K562 (cell line): Measurements from ENCODE around the gene KBTBD2. TPM values are rescaled to one million over a fixed set of nuclear protein-coding genes. Genes with fewer than 3 reads are reported as not detected.
A peak's percentile ranks its signal among the peaks of the same experiment; 100 is the strongest.

Experiments
- ARHGAP35 ChIP-seq: fragments of 450-650 bp; IDR thresholded peaks from 2 replicates; pipeline ENCODE4 v1.6.1; 2018; ENCODE audit not compliant: partially characterized antibody
- BRCA1 ChIP-seq, 2 experiments: fragments of 450-650 bp in 1 of 2; sonication (generic) in 1 of 2; formaldehyde crosslinking in 1 of 2; IDR thresholded peaks; 2 replicates each; pipeline versions ENCODE4 v1.5.0 to v1.6.1; 2017 to 2020; ENCODE audit warnings: mild to moderate bottlenecking in 1 of 2, missing genetic modification reagents in 1 of 2
- CBFB ChIP-seq: sonication (generic); formaldehyde crosslinking; IDR thresholded peaks from 2 replicates; pipeline ENCODE4 v1.4.0; 2020; ENCODE audit warnings: mild to moderate bottlenecking, missing genetic modification reagents
- FOXJ2 ChIP-seq: fragments of 200-800 bp; sonication (Bioruptor generic); IDR thresholded peaks from 2 replicates; pipeline ENCODE4 v1.6.1; 2016; ENCODE audit warnings: missing genetic modification characterization, missing compliant biosample characterization
- GATAD2B ChIP-seq: fragments of 450-650 bp; IDR thresholded peaks from 2 replicates; pipeline ENCODE4 v1.6.1; 2017; ENCODE audit warnings: mild to moderate bottlenecking, borderline replicate concordance
- HDAC3 ChIP-seq: fragments of 450-650 bp; IDR thresholded peaks from 2 replicates; pipeline ENCODE4 v1.6.1; 2018; ENCODE audit warnings: borderline replicate concordance, mild to moderate bottlenecking, moderate library complexity; ENCODE audit not compliant: partially characterized antibody
- HOXB6 ChIP-seq: fragments of 250-450 bp; sonication (Bioruptor Pico); IDR thresholded peaks from 2 replicates; pipeline ENCODE4 v1.5.1; 2022; ENCODE audit warnings: mild to moderate bottlenecking, borderline replicate concordance
- ILF3 ChIP-seq: fragments of 450-650 bp; IDR thresholded peaks from 2 replicates; pipeline ENCODE4 v1.6.1; 2018; ENCODE audit warnings: antibody characterized with exemption, mild to moderate bottlenecking, moderate library complexity, borderline replicate concordance
- JUNB ChIP-seq: fragments of 450-650 bp; formaldehyde crosslinking; conservative IDR thresholded peaks from 2 replicates; pipeline ENCODE4 v1.4.0; 2020; ENCODE audit warnings: mild to moderate bottlenecking
- MECOM ChIP-seq: fragments of 250-450 bp; sonication (Bioruptor Pico); IDR thresholded peaks from 2 replicates; pipeline ENCODE4 v1.8.0; 2022; ENCODE audit warnings: inconsistent platforms
- NFIX ChIP-seq: fragments of 250-450 bp; sonication (Bioruptor Pico); IDR thresholded peaks from 2 replicates; pipeline ENCODE4 v1.4.0; 2020; ENCODE audit warnings: low read depth, mild to moderate bottlenecking, moderate library complexity
- RBM39 ChIP-seq: fragments of 200-400 bp; formaldehyde crosslinking; optimal IDR thresholded peaks from 2 replicates; pipeline ENCODE3; 2018; ENCODE audit warnings: low read depth, low read length
- SMARCA4 ChIP-seq: fragments of 450-650 bp; IDR thresholded peaks from 2 replicates; pipeline ENCODE4 v1.6.1; 2016
- TCF15 ChIP-seq: fragments of 250-450 bp; sonication (Bioruptor Pico); IDR thresholded peaks from 2 replicates; pipeline ENCODE4 v1.8.0; 2022; ENCODE audit warnings: moderate library complexity, mild to moderate bottlenecking, inconsistent platforms
- ZBTB34 ChIP-seq: fragments of 250-450 bp; sonication (Bioruptor Pico); IDR thresholded peaks from 2 replicates; pipeline ENCODE4 v1.8.0; 2021; ENCODE audit warnings: mild to moderate bottlenecking, moderate library complexity
- ZBTB8A ChIP-seq: fragments of 450-650 bp; IDR thresholded peaks from 2 replicates; pipeline ENCODE4 v1.6.1; 2018; ENCODE audit warnings: mild to moderate bottlenecking, moderate library complexity; ENCODE audit not compliant: partially characterized antibody
- ZNF41 ChIP-seq: fragments of 250-450 bp; sonication (Bioruptor Pico); conservative IDR thresholded peaks from 2 replicates; pipeline ENCODE4 v1.4.0; 2020; ENCODE audit warnings: mild to moderate bottlenecking
- polyA plus RNA-seq, 8 experiments: library from polyadenylated mRNA; depleted of rRNA in 4 of 8; stranded (reverse) in 5 of 8; unstranded in 3 of 8; fragments of >200 nt; fragmentation: Nextera tagmentation in 2 of 8; fragmentation: Illumina TruSeq in 1 of 8; extraction: Ambion mirVana in 2 of 8; extraction: Trizol in 1 of 8; gene quantifications; 2 replicates each; pipeline versions ENCODE4 v1.2.1 to v1.2.3, GENCODE V29; 2011 to 2014; ENCODE audit warnings: inconsistent platforms in 1 of 8, missing spikeins in 1 of 8
- total RNA-seq, 7 experiments: library from RNA; depleted of rRNA in 6 of 7; stranded (reverse); fragments of >200 nt in 6 of 7; fragmentation: Illumina TruSeq in 2 of 7; extraction: Trizol in 2 of 7; gene quantifications; 2 replicates each; pipeline versions ENCODE4 v1.2.1 to v1.2.3, GENCODE V29; 2011 to 2021; ENCODE audit warnings: low replicate concordance in 1 of 7
- TF ChIP-seq, protein P1 (sequence below), 2 experiments: fragments of 450-650 bp; IDR thresholded peaks; 2 replicates each; pipeline ENCODE4 v1.6.1; 2016
- TF ChIP-seq, protein P2 (sequence below): IDR thresholded peaks from 2 replicates; pipeline ENCODE4 v1.6.1; 2011; ENCODE audit warnings: borderline replicate concordance, low read depth, mild to moderate bottlenecking, moderate library complexity, low read length; ENCODE audit not compliant: insufficient read depth, poor library complexity, severe bottlenecking
- TF ChIP-seq, protein P3 (sequence below): sonication (generic); formaldehyde crosslinking; IDR thresholded peaks from 2 replicates; pipeline ENCODE4 v1.8.0; 2022; ENCODE audit warnings: mild to moderate bottlenecking, missing genetic modification reagents

Gene KBTBD2
- total and polyA plus RNA-seq, 9 of the 15 experiments (the other 6 are each of a cell fraction or from before 2014, with no cell fraction given) = 22.8 to 62.2 (median 30.8) TPM

DNA sequence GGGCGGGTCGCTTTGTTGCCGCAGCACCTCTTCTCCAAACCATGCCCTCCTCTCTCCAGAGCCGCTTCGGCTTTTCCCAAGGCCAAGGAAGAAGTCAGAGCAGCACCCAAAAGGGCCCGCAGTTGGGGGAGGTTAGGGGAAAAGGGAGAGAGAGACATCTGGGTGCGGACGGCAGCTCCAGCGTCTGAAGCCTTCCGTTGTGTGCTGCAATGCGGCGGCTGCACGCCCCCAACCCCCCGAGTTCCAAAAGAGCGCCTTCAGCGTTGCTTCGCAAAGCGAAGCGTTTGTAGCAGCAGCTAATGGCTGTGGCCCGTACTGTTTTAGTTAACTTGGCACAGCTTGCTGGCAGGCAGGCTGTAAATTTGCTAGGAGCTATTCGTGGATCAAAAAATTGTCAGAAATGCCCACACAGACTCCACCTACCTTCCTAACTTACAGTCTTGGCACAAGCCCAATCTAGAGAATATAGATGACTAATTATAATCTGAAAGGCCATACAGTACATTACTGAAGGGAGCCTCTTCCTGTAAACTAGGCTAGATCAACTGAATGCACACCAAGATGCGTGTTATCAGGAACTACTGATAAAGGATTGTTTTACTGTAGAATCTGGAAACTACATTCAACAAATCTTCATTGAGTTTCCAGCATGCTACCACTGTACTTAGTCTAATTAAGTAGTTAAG, 1.1 kb upstream of the KBTBD2 start (continued):
- TF ChIP-seq HDAC3 = peak; percentile 44
- TF ChIP-seq ILF3 = no peak
- TF ChIP-seq ZBTB34 (CRISPR knock-in tag) = no peak; the same call in 1 of the 2 replicates
- TF ChIP-seq FOXJ2 = no peak
- TF ChIP-seq, protein P1, sequence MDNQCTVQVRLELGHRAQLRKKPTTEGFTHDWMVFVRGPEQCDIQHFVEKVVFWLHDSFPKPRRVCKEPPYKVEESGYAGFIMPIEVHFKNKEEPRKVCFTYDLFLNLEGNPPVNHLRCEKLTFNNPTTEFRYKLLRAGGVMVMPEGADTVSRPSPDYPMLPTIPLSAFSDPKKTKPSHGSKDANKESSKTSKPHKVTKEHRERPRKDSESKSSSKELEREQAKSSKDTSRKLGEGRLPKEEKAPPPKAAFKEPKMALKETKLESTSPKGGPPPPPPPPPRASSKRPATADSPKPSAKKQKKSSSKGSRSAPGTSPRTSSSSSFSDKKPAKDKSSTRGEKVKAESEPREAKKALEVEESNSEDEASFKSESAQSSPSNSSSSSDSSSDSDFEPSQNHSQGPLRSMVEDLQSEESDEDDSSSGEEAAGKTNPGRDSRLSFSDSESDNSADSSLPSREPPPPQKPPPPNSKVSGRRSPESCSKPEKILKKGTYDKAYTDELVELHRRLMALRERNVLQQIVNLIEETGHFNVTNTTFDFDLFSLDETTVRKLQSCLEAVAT (IDR thresholded peaks at IDR 0.05) = peak in 1 of 2 experiments; percentile 26; a peak in 1 of 4 replicates
- peak; percentile 70 for TF ChIP-seq GATAD2B
- no peak for TF ChIP-seq JUNB (CRISPR knock-in tag)
- TF ChIP-seq, protein P2, sequence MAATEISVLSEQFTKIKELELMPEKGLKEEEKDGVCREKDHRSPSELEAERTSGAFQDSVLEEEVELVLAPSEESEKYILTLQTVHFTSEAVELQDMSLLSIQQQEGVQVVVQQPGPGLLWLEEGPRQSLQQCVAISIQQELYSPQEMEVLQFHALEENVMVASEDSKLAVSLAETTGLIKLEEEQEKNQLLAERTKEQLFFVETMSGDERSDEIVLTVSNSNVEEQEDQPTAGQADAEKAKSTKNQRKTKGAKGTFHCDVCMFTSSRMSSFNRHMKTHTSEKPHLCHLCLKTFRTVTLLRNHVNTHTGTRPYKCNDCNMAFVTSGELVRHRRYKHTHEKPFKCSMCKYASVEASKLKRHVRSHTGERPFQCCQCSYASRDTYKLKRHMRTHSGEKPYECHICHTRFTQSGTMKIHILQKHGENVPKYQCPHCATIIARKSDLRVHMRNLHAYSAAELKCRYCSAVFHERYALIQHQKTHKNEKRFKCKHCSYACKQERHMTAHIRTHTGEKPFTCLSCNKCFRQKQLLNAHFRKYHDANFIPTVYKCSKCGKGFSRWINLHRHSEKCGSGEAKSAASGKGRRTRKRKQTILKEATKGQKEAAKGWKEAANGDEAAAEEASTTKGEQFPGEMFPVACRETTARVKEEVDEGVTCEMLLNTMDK = no peak
- TF ChIP-seq BRCA1 (IDR thresholded peaks at IDR 0.05) = no peak
- TF ChIP-seq BRCA1 (CRISPR knock-in tag; IDR thresholded peaks at IDR 0.05) = no peak
- TF ChIP-seq ZBTB8A = no peak
- no peak for TF ChIP-seq TCF15
- no peak for TF ChIP-seq HOXB6
- TF ChIP-seq CBFB (CRISPR knock-in tag) = no peak
- TF ChIP-seq RBM39 = no peak
- TF ChIP-seq, protein P3, sequence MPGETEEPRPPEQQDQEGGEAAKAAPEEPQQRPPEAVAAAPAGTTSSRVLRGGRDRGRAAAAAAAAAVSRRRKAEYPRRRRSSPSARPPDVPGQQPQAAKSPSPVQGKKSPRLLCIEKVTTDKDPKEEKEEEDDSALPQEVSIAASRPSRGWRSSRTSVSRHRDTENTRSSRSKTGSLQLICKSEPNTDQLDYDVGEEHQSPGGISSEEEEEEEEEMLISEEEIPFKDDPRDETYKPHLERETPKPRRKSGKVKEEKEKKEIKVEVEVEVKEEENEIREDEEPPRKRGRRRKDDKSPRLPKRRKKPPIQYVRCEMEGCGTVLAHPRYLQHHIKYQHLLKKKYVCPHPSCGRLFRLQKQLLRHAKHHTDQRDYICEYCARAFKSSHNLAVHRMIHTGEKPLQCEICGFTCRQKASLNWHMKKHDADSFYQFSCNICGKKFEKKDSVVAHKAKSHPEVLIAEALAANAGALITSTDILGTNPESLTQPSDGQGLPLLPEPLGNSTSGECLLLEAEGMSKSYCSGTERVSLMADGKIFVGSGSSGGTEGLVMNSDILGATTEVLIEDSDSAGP (CRISPR knock-in tag) = no peak
- TF ChIP-seq SMARCA4 = peak; percentile 70; the same call in 1 of the 2 replicates
- TF ChIP-seq ZNF41 (CRISPR knock-in tag) = no peak
- TF ChIP-seq NFIX = no peak
- TF ChIP-seq ARHGAP35 = no peak
- TF ChIP-seq MECOM = 0 out of 2 replicates have a peak, but pooled peaks have one; percentile 56
